HG03064 (cell line): Measurements from ENCODE around the gene EIF4G3.
"Not testable (repeated sequence)": the region's sequence is repeated elsewhere in the genome, so short reads cannot be mapped to it uniquely, and the experiment has no call there.

Experiments
- ATAC-seq: cut with Tn5 transposase; IDR thresholded peaks from one replicate; pipeline ENCODE4 v1.9.1; 2021; ENCODE audit warnings: low read depth; ENCODE audit not compliant: unreplicated experiment

The EIF4G3 gene

DNA sequence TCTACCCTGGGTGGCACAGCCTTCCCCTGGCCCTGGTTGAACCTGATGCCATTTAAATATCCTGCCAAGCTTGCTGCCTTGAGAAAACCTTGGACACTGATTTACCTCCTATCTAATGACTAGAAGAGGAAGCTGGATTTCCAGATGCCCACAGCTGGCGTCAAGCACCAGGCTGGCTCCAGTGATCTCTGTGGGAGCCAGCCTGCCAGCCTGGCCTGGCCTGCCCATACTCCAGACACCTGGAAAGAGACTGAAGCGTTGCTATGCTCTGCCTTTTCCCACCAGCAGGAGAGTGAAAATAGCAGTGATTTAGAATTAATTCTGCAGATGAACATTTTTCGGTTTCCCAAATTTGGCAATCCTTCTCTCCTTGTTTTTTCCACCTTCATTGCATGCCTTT lies 11.5 kb upstream of the EIF4G3 start:
- no peak for ATAC-seq

- ATAC-seq, result no peak
Measured at GRCh38 chr1:21185221-21185731, 8.6 kb upstream of the EIF4G3 start.

- no peak for ATAC-seq
Measured at GRCh38 chr1:21184276-21184675, 7.6 kb upstream of the EIF4G3 start.

DNA sequence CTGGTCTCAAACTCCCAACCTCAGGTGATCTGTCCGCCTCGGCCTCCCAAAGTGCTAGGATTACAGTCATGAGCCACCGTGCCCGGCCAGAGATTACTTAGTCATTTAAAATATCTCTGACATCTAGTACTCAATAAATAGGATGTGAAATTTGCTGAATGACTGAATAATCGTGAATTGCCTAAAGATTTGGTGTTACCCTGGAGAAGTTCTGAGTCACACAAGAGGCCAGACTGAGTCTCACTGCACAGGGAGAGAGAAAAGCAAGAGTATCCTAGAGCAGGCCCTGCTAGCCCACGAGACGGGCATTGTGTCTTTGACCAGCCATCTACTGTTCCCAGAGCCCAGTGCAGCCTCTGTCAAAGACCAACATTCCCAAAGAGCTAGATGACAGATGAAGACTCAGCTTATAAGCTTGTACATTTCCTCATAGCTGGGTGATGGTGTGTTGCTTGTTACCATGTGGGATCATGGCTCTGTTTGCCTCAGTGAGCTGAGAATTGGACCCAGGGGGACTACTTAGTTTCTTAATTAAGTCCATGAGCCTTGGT lies 5.6 kb upstream of the EIF4G3 start:
- ATAC-seq, result no peak

- not testable (repeated sequence) for ATAC-seq
Measured at GRCh38 chr1:21178271-21178670, 1.6 kb upstream of the EIF4G3 start.

DNA sequence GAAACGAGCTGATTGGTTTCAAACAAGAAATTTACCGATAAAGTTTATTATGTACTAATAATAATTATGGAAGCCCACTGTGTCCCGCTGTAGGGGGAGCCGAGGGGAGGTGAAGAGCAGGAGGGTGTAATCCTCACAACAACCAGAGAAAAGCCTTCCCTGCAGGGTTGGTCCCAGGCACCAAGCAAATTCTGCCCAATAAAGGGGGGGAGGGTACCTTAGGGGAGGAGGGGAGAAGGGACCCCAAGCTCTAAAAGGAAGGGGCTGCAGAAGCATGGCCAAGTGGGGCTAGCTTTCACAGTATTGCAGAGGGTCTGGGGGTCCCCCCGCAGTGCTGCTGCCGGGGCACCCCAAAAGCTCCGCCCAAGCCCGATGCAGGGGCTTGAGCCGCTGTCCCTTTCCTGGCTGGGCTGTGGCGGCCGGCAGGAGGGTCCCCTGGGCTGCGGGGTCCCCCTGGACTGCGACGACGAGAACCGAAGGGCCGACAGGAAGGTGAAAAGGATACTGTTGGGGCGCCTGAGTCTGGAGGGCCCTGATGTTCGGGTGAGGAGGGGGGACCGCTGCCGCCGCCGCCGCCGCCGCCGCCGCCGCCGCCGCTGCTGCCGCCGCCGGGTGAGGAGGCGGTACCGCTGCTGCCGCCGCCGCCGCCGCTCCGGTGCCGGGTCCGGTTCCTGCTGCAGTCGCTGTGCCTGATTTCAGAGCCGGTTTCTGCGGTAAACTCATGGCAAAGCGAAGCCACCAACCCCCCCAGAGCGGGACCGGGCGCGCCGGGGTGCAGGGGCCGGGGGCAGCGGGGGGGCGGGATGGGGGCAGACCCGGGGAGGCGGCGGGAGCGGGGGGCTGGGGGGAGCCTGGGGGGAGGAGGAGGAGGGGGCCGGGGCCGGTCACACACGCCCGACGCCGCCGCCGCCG lies 771 bp downstream of the EIF4G3 start:
- ATAC-seq, result no peak

- no peak for ATAC-seq
Measured at GRCh38 chr1:21175324-21175669, 1.4 kb downstream of the EIF4G3 start.

DNA sequence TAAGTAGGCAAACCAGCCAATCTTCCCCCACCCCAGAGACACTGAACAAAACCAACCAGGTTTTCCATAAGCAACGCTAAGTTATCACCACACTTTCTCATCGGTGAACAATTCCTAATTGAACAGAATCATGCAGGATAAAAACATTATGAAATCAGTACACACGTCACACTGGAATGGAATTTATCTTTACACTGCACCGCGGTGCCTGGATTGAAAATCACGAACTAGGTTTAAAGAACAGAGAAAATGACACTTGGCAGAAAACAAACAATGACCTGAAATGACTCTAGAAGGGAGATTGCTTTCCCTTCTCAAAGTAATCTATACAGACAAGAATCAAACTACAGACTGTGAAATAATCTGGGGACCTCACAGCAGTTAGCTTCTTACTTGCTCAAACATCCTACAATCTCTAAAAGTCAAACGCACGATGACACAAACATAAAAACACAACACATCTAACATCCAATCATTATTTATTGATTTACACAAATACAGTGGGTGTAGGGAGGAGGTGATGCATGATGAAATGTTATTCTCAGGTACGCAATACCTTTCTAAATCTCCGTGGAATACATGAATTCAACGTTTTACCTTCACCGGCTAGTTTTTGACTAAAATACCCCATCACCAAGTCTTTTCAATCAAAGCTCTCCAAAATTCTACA lies 1.9 kb downstream of the EIF4G3 start:
- ATAC-seq, result no peak

- no peak for ATAC-seq
Measured at GRCh38 chr1:21174230-21174629, 2.5 kb downstream of the EIF4G3 start.

- ATAC-seq, result not testable (repeated sequence)
Measured at GRCh38 chr1:21173096-21173495, 3.6 kb downstream of the EIF4G3 start.

- not testable (repeated sequence) for ATAC-seq
Measured at GRCh38 chr1:21170837-21171236, 5.9 kb downstream of the EIF4G3 start.

DNA sequence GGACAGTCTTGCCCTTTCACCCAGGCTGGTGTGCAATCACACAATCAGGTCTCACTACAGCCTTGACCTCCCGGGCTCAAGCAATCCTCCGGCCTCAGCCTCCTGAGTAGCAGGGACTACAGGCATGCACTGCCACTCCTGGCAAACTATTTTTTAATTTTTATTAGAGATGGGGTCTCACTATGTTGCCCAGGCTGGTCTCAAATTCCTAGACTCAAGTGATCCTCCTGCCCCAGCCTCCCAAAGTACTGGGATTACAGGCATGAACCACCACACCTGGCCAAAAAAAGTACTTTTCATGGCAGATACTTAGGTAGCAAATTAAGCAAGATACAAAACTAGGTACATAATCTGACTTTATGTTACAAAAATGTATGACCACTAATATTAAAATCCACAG lies 8.3 kb downstream of the EIF4G3 start:
- ATAC-seq, result no peak

DNA sequence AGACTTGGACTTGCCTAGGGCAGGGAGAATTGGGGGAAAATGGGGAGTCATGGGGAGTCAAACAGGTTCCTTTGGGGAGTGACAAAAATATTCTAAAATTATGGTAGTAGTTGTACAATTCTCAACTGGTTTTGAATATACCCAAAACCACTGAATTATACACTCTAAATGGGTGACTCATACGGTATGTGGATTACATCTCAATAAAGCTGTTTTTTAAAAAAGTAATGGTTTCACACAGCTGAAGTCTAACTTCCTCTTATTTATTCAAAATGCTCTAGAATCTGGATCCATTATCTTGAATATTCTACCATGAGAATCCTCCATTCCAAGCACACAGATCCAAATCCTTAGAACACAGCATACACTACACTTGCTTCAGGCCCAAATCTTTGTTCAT lies 11.1 kb downstream of the EIF4G3 start:
- ATAC-seq, result no peak

DNA sequence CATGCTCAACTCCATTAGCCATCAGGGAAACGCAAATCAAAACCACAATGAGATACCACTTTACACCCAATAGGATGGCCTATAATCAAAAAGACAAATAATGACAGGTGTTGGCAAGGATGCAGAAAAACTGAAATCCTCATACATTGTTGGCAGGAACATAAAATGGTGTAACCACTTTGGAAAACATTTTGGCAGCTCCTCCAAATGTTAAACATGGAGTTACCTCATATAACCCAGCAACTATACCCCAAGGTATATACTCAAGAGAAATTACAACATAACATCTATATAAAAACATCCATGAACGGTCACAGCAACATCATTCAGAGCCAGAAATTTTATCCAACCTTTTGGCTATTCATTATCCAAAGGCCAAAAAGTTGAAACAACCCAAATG lies 11.6 kb downstream of the EIF4G3 start:
- no peak for ATAC-seq

GRCh38 chr1:21164266-21164665 lies 12.4 kb downstream of the EIF4G3 start:
- no peak for ATAC-seq

- ATAC-seq, result no peak
Measured at GRCh38 chr1:21162740-21163464, 13.8 kb downstream of the EIF4G3 start.

DNA sequence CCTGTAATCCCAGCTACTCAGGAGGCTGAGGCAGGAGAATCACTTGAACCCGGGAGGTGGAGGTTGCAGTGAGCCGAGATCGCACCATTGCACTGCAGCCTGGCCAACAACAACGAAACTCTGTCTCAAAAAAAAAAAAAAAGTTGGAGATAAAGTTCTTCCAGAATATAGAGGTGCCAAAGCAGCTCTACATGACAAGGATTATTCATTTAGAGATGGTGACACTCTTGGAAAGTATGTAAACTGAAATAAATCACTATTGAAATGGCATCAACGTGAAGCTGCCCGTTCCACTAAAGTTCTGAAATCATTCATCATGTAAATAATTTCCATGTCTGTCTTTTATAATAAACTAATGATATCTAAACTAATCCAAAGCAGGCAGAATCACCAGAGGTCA lies 14.9 kb downstream of the EIF4G3 start:
- ATAC-seq, result no peak

- no peak for ATAC-seq
Measured at GRCh38 chr1:21160263-21160796, 16.4 kb downstream of the EIF4G3 start.

- ATAC-seq, result no peak
Measured at GRCh38 chr1:21157868-21158267, 18.8 kb downstream of the EIF4G3 start.

DNA sequence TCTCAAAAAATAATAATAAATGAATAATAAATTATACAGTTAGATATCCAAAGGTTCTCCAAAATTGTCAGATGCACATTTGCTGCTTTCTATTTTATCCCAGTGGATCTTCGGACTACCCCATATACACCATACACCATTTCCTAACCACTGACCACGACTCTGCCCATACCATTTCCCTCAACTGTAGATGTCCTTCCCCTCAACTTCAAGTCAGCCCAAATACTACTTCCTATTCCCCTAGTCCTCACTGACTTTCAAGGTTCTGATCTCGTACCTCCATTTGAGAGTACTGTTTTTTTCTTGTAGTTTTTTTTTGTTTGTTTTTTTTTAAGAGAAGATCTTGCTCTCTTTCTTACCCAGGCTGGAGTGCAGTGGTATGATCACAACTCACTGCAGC lies 19.6 kb downstream of the EIF4G3 start:
- ATAC-seq, result no peak

GRCh38 chr1:21156019-21156418 lies 20.7 kb downstream of the EIF4G3 start:
- no peak for ATAC-seq
